ENCODE results near the gene LYPLAL1.
A peak's percentile ranks its signal among the peaks of the same experiment; 100 is the strongest.
"Not testable (repeated sequence)": the region's sequence is repeated elsewhere in the genome, so short reads cannot be mapped to it uniquely, and the experiment has no call there.

The LYPLAL1 gene

DNA sequence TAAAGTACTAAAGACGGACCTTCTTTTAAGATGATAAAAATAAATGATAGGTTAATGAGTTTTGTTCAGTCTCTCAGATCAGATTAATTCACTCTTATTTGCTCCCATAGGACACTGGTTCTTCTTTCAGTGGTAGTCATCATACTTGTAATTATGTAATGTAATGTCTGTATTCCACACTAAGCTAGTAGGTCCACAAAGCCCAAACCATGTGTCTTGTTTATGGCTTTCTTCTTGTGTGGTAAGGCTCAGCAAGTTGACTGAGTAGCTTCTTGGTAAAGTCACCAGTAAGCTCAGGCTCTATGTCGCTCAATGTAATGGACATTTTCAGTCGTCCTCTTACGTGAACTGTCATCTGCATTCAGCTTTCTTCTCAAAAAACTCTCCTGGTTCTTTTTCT, 2.5 kb downstream of the LYPLAL1 start:
- ATAC-seq (ENCODE audit: low read depth) = no peak
- DNase-seq (ENCODE audit: low spot score in 2 of 2) = no peak
- peaks cover 13% of the 10 kb centered on the region for H3K36me3 Mint-ChIP-seq
- H3K27ac Mint-ChIP-seq = peak overlapping the region; percentile 96
- peaks cover 3% of the 10 kb centered on the region for H3K9me3 Mint-ChIP-seq
- H3K27me3 Mint-ChIP-seq = no peaks in the 10 kb centered on the region
- H3K4me3 Mint-ChIP-seq = peak overlapping the region; percentile 87
- peaks cover 32% of the 10 kb centered on the region for H3K4me1 Mint-ChIP-seq

- ATAC-seq (ENCODE audit: low read depth) = no peak
- Mint-ChIP-seq H3K27ac (peak overlapping the region; percentile 96), H3K36me3 (peaks cover 16% of the 10 kb centered on the region), H3K27me3 (no peaks in the 10 kb centered on the region), H3K4me3 (peak overlapping the region; percentile 87), H3K9me3 (peaks cover 3% of the 10 kb centered on the region), H3K4me1 (peaks cover 38% of the 10 kb centered on the region)
- DNase-seq (ENCODE audit: low spot score in 2 of 2) = no peak
Observed at GRCh38 chr1:219177363-219177762, 3.7 kb downstream of the LYPLAL1 start.

DNA sequence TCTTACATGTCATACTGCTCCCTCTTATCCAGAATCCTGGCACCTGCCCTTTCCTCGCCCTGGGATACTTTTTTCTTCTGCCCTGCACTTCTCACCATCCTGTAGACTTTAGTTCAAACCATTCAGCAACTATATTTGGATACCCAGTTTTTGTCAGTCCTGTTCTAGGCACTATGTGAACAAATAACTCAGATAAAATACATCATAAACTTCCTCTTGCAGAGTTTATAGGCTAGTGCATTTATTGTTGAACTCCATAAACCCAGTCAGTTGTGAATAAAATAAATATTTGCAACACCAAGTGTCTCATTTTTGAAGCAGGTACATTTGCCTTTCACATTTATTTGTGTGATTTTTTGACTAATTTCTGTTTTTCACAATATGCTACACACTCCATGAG, 4.3 kb downstream of the LYPLAL1 start:
- Mint-ChIP-seq H3K27ac (peak overlapping the region; percentile 96), H3K4me1 (peaks cover 38% of the 10 kb centered on the region), H3K27me3 (no peaks in the 10 kb centered on the region), H3K9me3 (no peaks in the 10 kb centered on the region), H3K36me3 (peaks cover 18% of the 10 kb centered on the region), H3K4me3 (peak overlapping the region; percentile 87)
- DNase-seq (ENCODE audit: low spot score in 2 of 2) = no peak
- no peak for ATAC-seq (ENCODE audit: low read depth)

DNA sequence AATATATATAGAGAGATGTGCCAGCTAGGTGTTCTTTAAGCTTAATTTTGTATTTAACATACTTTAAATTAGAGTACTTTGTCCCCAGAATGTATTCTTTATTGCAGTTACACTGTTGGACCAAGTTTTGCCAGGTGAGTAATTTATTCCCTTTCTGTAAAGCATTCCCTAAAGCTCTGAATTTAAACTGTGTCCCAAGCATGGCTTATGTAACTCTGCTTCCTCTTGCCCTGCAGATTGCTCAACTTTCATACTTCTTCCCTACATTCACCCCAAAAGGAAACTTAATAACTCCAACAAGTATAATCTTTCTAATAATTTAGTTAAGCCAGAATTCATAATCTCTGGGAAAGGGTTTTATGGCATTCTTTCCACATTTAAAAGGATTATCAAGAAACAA, 5.6 kb downstream of the LYPLAL1 start:
- DNase-seq (ENCODE audit: low spot score in 2 of 2) = no peak
- ATAC-seq (ENCODE audit: low read depth) = no peak
- Mint-ChIP-seq H3K9me3 (no peaks in the 10 kb centered on the region), H3K4me1 (peaks cover 42% of the 10 kb centered on the region), H3K36me3 (peaks cover 30% of the 10 kb centered on the region), H3K4me3 (no peak overlapping the region), H3K27me3 (no peaks in the 10 kb centered on the region), H3K27ac (no peak overlapping the region)

DNA sequence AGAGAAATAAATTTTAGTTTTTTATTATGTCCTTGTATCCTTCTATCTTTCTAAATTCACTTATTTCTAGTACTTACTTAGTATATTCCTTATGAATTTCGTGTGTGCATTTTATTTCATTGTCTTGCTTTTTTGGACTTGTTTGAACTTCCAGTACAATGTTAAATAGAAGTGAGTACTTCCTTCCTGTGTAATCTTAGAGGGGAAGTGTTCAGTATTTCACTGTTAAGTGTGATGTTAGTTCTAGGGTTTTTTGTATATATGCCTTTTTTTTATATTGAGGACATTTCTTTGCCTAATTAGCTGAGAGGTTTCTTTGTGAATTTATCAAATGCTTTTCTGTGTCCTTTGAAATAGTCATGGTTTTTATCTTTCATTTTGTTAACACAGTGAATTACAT, 10.7 kb downstream of the LYPLAL1 start:
- Mint-ChIP-seq H3K27me3 (no peaks in the 10 kb centered on the region), H3K4me3 (peak overlapping the region; percentile 67), H3K4me1 (peaks cover 39% of the 10 kb centered on the region), H3K9me3 (no peaks in the 10 kb centered on the region), H3K36me3 (peaks cover 33% of the 10 kb centered on the region), H3K27ac (peak overlapping the region; percentile 62)
- DNase-seq (ENCODE audit: low spot score in 2 of 2) (no peak), ATAC-seq (ENCODE audit: low read depth) (no peak)

DNA sequence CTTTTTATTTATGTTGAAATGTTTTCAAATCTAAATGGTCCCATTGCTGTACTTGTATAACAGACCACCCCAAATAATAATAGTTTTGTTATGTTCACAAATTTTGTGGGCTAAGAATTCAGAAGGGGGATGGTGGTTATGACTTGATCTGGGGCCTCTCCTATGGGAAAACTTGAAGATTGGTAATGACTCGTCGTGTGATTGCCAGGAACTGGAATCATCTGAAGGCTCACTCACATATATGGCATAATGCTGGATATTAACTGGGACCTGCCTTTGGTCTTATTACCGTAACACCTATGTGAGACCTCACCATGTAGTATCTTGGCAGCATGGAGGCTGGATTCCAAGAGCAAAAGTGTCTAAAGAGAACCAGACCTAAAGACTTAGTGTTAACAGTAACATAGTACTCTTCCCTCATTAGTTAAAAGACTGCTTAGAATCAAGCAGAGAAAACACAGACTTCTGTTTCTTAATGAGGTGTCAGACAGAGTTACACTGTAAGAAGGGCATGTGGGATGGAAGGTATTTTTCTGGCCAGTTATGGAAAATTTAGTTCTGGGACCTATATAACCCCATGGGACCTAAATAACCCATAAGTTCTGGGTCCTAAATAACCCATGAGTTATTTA, 11.9 kb downstream of the LYPLAL1 start:
- Mint-ChIP-seq H3K9me3 (no peaks in the 10 kb centered on the region), H3K4me3 (peak overlapping the region; percentile 64), H3K4me1 (peaks cover 45% of the 10 kb centered on the region), H3K36me3 (peaks cover 27% of the 10 kb centered on the region), H3K27me3 (no peaks in the 10 kb centered on the region), H3K27ac (peak overlapping the region; percentile 86)
- DNase-seq (ENCODE audit: low spot score in 2 of 2) (no peak), ATAC-seq (ENCODE audit: low read depth) (no peak)

GRCh38 chr1:219188331-219188803, 14.7 kb downstream of the LYPLAL1 start:
- Mint-ChIP-seq H3K9me3 (no peaks in the 10 kb centered on the region), H3K27me3 (no peaks in the 10 kb centered on the region), H3K27ac (peak overlapping the region; percentile 75), H3K4me3 (peak overlapping the region; percentile 61), H3K4me1 (peaks cover 42% of the 10 kb centered on the region), H3K36me3 (peaks cover 26% of the 10 kb centered on the region)
- DNase-seq (ENCODE audit: low spot score in 2 of 2) = no peak
- peak; percentile 75 for ATAC-seq (ENCODE audit: low read depth)

DNA sequence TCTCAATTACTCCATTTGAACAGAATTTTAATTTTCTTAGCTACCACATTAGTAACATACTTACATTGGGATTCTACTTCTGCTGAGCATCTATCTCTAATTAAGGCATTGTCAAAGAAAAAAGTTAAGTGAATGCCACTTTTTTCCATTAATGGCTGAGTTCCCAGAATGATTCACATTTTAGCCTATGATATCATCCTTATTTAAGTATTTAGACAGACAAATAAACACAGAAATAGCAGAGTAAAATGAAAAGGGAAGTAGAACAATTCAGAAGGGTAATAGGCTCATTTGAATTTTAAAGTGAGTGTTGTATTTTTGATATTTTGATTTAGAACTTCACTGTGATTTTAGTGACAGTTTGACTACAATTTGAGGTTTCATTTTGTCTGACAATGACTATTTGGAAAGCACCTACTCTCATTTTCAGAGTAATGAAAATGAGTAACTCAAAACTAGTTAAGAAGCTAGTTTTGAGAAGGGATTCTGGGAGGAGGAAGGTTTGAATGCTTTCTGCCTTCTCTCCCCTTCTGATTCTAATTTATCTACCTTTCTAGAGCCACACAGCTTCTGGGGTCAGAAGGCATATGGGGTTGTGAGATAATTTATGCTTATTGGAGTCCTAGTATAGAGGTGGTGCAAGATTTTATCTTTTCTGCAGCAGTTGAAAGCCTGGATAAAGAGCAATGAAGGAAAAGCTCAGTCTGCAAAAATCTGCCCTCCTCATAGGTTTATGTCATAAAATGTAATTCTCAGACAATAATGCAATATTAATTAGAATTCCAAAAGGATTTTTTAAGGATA, 15.5 kb downstream of the LYPLAL1 start:
- Mint-ChIP-seq H3K4me1 (peaks cover 39% of the 10 kb centered on the region), H3K9me3 (no peaks in the 10 kb centered on the region), H3K27me3 (no peaks in the 10 kb centered on the region), H3K4me3 (peak overlapping the region; percentile 30), H3K27ac (peak overlapping the region; percentile 75), H3K36me3 (peaks cover 21% of the 10 kb centered on the region)
- ATAC-seq (ENCODE audit: low read depth) = peak; percentile 64
- DNase-seq (ENCODE audit: low spot score in 2 of 2) = no peak

GRCh38 chr1:219189952-219190351, 16.3 kb downstream of the LYPLAL1 start:
- Mint-ChIP-seq H3K27ac (peak overlapping the region; percentile 75), H3K27me3 (no peaks in the 10 kb centered on the region), H3K36me3 (peaks cover 23% of the 10 kb centered on the region), H3K4me1 (peaks cover 39% of the 10 kb centered on the region), H3K4me3 (no peak overlapping the region), H3K9me3 (no peaks in the 10 kb centered on the region)
- ATAC-seq (ENCODE audit: low read depth) = no peak
- DNase-seq (ENCODE audit: low spot score in 2 of 2) = no peak

GRCh38 chr1:219190605-219191004, 16.9 kb downstream of the LYPLAL1 start:
- Mint-ChIP-seq H3K27ac (peak overlapping the region; percentile 75), H3K4me3 (no peak overlapping the region), H3K9me3 (no peaks in the 10 kb centered on the region), H3K27me3 (no peaks in the 10 kb centered on the region), H3K36me3 (peaks cover 26% of the 10 kb centered on the region), H3K4me1 (peaks cover 37% of the 10 kb centered on the region)
- ATAC-seq (ENCODE audit: low read depth) (no peak), DNase-seq (ENCODE audit: low spot score in 2 of 2) (no peak)

GRCh38 chr1:219195833-219196232, 22.2 kb downstream of the LYPLAL1 start:
- H3K9me3 Mint-ChIP-seq; H3K27ac Mint-ChIP-seq; H3K4me3 Mint-ChIP-seq; H3K27me3 Mint-ChIP-seq; ATAC-seq (ENCODE audit: low read depth); H3K4me1 Mint-ChIP-seq; DNase-seq (ENCODE audit: low spot score in 2 of 2): not testable (repeated sequence)
- peaks cover 42% of the 10 kb centered on the region for H3K36me3 Mint-ChIP-seq

DNA sequence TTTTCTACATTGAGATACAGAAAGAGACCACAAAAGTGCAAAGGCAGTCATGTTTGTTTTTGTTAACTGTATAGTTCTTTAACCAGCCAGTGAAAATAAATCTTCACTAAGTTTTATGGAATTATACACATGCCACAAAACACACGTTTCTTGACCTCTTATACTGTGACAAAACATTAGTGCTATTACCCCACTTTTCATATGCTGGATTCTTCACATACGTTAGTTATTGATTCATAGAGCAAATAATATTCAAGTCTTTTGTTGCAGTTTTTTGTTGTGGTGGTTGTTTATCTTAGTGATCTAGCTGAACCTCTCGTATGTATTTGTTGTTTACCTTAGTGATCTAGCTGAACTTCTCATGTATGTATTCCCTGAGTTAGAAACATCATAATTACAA, 28.0 kb downstream of the LYPLAL1 start:
- Mint-ChIP-seq H3K9me3 (no peaks in the 10 kb centered on the region), H3K27ac (peak overlapping the region; percentile 5), H3K4me1 (peaks cover 5% of the 10 kb centered on the region), H3K36me3 (peaks cover 18% of the 10 kb centered on the region), H3K4me3 (no peak overlapping the region), H3K27me3 (no peaks in the 10 kb centered on the region)
- DNase-seq (ENCODE audit: low spot score in 2 of 2) (no peak), ATAC-seq (ENCODE audit: low read depth) (no peak)

- H3K27ac Mint-ChIP-seq = no peak overlapping the region
- DNase-seq (ENCODE audit: low spot score in 2 of 2) (no peak), ATAC-seq (ENCODE audit: low read depth) (no peak)
- no peaks in the 10 kb centered on the region for H3K9me3 Mint-ChIP-seq
- H3K27me3 Mint-ChIP-seq = no peaks in the 10 kb centered on the region
- peaks cover 11% of the 10 kb centered on the region for H3K36me3 Mint-ChIP-seq
- peaks cover 5% of the 10 kb centered on the region for H3K4me1 Mint-ChIP-seq
- H3K4me3 Mint-ChIP-seq = no peak overlapping the region
Observed at GRCh38 chr1:219202567-219202966, 28.9 kb downstream of the LYPLAL1 start.

DNA sequence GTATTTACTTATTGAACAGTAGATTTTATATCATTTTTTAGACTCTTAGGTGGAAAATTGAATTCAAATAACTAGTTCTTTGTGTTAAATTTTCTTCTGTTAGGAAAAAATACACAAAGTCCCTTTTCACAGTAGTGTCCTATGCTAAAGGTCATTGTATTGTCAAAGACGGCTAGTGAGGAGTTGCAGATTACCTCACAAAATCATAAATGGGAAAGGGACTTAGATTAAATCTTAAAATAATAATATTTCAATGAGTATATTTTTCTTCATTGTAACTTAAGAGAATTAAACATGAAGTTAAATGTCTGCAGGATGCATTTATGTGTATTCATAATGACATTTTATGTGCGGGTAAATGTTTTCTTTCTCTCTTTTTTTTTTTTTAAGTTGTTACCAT, 32.7 kb downstream of the LYPLAL1 start:
- Mint-ChIP-seq H3K4me1 (peaks cover 8% of the 10 kb centered on the region), H3K27me3 (no peaks in the 10 kb centered on the region), H3K36me3 (peaks cover 5% of the 10 kb centered on the region), H3K27ac (no peak overlapping the region), H3K9me3 (no peaks in the 10 kb centered on the region), H3K4me3 (no peak overlapping the region)
- no peak for ATAC-seq (ENCODE audit: low read depth)
- no peak for DNase-seq (ENCODE audit: low spot score in 2 of 2)
